GM18505 (cell line): ENCODE data around the gene ADRA2C.

Experiments
- ATAC-seq: cut with Tn5 transposase; IDR thresholded peaks from one replicate; pipeline ENCODE4 v1.9.1; 2021; ENCODE audit not compliant: unreplicated experiment
- POLR2A ChIP-seq: IDR thresholded peaks from 4 replicates; pipeline ENCODE4 v1.6.1; 2011; ENCODE audit warnings: borderline replicate concordance; ENCODE audit not compliant: insufficient read depth, insufficient read length; ENCODE audit errors: extremely low read depth

ADRA2C gene

DNA sequence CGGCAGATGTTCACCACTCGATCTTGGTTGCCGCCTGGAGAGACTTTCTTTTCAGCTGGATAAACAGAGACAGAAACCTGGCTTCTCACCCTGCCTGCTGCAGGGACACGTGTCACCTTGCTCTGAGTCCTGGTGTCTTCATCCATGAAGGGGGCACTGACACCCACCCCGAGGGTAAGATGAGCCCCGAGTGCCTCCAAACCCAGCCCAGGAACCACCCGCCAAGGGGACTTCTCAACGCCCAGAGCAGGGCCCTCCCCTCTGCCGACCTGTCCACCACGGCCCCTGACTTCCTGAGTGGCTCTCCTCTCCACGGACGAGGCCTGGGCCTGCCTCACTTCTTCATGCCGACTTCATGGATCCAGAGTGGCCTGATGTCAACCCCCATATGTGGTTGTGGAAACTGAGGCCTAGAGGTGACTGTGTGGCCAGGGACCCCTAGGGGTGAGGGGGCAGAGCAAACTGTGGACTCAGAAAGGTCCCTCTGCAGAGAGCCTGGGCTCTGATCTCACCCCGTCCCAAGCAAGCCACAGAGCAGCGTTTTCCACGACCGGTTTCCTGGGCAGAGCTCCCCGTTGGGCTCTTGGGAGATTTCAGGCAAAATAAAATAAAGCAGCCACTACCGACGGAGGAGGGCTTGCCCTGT is 5.1 kb downstream of the ADRA2C start:
- no peak for ATAC-seq

DNA sequence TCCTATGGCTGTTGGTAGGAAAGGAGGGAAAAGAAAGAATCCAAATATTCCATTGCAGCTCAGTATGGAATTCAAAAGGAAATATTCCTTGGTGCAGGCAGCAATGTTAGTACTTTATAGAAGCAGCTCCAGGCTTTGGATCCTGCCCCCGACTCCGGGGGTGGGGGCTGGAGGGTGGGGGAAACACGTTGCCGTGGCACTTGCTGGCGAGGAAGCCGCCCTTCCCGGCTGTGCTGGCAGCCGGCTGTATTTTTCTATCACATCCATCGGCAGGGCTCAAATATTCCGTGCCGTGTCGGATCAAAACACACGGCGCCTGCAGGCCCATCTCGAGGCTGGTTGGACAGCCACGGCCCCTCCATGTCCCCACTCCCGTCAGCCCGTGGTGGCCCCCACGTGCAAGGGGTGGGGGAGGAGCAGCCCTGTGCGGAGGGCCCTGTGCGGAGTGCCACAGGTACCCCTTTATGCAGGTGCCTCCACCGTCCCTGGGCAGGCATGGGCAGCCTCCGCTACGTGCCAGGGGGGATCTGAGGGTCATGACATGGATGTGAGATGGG is 5.8 kb downstream of the ADRA2C start:
- TF ChIP-seq POLR2A: no peak
- no peak for ATAC-seq

More for the DNA sequence above, 5.1 kb downstream of the ADRA2C start:
- no peak for TF ChIP-seq POLR2A

GRCh38 chr4:3772632-3773031 is 6.4 kb downstream of the ADRA2C start:
- no peak for TF ChIP-seq POLR2A
- no peak for ATAC-seq

DNA sequence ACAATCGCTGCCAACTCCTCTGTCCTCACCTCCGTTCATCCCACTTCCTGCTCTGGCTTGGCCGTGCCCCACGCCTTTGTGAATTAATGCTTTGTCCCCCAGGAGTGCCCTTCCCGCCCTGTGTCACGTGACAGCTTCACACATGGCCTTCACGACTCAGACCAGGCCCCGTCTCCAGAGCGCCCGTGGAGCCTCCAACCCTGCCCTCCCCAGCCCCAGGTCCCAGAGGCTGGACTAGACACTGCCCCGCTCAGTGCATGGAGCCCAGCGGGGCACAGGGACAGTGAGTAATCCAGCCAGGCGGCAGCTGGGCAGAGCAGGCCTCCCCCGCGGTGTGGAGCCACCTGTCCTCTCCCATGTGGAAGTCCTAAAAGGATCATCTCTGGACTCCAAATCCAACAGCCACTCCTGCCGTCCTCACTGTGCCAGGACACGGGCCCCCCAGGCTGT is 7.4 kb downstream of the ADRA2C start:
- no peak for ATAC-seq
- no peak for TF ChIP-seq POLR2A

GRCh38 chr4:3774253-3774883 is 8.2 kb downstream of the ADRA2C start:
- no peak for TF ChIP-seq POLR2A
- ATAC-seq: no peak

DNA sequence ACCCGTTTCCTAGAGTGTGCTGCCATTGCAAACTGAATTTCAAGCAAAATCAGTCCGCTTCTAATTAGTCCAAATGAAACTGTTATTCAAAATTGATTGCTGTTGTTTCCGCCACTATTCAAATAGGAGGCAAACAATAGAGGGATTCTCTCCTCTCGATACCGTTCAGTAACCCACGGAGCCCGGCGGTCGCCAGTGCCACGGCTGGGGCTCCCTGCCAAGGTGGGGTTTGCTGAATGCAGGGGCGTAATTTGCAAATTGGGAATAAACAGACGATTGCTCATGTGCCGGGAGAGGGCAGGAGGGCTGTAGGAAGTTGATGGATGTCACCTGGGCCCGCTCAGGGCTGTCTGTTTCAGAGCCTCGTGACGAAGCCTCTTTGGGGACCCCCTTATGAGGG is 8.8 kb downstream of the ADRA2C start:
- TF ChIP-seq POLR2A: no peak
- ATAC-seq: no peak

DNA sequence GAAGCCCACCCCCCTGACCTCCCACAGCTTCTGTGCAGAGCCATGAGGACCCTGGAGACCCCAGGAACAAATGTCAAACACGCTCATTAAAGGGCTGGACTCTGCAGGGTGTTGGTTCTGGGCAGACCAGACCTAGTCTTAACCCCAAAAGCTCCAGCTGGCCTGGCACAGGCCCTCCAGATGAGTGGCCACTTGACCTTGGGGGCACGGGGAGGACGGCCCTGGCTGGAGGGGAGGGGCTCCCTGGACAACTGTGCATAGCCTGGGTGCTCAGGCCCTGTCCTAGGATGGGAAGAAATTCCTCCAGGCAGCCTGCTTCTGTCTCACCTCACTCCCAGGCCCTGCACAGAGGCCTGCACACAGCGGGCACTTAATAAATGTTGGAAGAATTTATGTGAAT is 9.4 kb downstream of the ADRA2C start:
- TF ChIP-seq POLR2A: no peak

DNA sequence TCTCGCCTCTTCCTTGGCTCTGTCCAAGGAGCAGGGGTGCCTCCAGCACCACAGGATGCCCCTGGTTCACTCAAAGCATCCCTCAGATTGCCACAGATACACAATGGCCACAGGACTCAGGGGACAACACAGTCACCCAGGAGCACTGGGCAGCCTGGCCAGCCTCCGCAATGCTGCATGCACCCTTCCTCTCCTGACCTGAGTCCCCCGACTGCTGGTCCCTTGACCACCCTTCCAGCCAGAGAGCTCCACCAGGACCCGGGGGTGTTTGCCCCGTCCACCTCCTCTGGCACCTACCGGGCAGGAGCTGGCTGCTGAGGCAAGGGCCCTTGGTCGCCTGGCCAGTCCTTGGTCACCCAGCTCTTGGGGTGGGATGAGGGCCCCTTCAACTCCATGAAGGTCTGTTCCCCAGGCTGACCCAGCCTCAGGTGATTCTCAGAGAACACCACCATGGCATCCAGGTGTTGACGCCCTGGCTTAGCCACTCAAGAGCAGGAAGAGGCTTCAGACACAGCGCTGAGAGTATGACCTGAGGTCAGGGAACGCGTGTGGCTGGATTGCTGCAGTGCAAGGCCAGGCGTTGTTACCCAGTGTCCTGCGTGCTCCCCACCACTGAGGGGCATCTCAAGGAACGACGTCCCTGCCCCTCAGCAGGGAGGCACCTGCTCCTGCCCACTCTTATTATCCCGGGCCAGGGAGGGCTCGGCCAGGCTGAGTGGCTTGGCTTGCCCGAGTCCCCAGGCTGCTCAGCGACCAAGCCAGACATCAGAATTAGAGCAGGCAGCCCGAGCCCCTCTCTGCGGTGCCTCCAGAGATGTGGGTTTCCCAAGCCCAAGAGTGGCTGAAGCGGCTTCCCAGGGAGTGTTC is 10.2 kb downstream of the ADRA2C start:
- ATAC-seq: no peak
- no peak for TF ChIP-seq POLR2A

More for the DNA sequence above, 9.4 kb downstream of the ADRA2C start:
- no peak for ATAC-seq

GRCh38 chr4:3777033-3777390 is 10.8 kb downstream of the ADRA2C start:
- no peak for ATAC-seq
- no peak for TF ChIP-seq POLR2A

GRCh38 chr4:3777669-3778068 is 11.5 kb downstream of the ADRA2C start:
- no peak for TF ChIP-seq POLR2A
- ATAC-seq: no peak

DNA sequence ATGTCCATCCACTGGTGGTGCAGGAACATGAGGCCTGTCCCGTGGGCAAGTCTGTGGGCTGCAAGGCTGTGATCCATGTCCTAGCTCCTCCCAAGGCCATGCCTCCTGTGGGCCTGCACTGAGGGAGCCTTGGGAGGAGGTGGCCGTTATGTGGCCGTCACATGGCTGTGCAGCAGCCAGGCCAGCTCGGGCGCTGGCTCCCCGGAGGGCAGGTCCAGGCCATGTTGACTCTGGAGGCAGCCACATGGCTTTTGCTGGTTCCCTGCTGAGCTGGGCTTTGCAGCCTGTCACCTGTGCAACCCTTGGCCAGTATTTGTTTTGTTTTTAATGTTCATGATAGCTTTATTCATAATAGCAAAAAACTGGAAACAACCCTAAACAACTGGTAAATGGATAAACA is 13.3 kb downstream of the ADRA2C start:
- no peak for TF ChIP-seq POLR2A
- ATAC-seq: no peak

DNA sequence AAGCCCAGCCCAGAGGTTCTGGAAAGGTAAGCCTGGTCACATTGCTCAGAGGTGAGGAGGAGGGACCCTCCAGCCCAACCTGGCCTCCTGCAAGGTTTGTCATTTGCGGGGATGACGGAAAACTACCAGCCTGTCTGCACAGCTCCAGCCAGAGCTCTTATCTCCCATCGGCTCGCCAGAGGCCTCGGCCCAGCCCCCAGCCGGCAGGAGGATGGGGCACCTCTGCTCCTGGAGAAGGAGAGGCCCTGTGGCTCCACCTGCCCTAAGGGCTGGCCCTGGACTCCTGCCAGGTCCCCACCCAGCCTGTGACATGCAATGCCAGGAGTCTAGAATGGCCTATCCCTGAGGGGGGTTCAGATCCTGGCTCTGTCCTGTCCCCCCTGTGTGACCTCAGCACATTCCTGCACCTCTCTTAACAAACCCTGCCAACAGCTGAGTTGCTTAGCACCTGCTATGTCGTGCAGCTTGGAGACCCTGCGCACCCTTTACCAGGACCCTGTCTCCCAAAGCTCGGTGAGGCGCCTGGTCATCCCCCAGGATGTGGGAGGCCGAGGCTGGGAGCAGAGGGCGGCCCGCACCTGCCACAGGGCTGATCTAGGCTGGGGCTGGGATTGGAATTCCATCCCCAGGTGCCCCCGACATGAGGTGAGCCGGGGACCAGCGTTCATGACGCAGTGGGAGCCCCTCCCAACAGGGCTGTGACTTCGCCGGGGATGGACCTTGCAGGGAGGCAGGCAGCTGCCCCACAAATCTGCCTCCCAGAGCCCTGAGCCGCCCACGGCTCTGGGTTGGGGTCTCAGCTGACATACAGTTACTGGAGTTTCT is 14.4 kb downstream of the ADRA2C start:
- ATAC-seq: no peak
- no peak for TF ChIP-seq POLR2A
